ENCODE results near the gene KCNJ2. TPM values are rescaled to one million over a fixed set of nuclear protein-coding genes. Genes with fewer than 3 reads are reported as not detected.

KCNJ2 gene
- total and polyA plus RNA-seq, 4 donors, result 0.47 to 2.7 (median 1.4) TPM

GRCh38 chr17:70181376-70181775 lies 12.0 kb downstream of the KCNJ2 start:
- H3K4me3 ChIP-seq (ENCODE audit: low read depth in 1 of 3, low read length in 3 of 3), result no peak overlapping the region
- DNase-seq (ENCODE audit: low spot score), result no peak
- H3K9me3 ChIP-seq (ENCODE audit: control insufficient read depth in 4 of 4, low read length in 3 of 4), result no peaks in the 10 kb centered on the region
- H3K27ac ChIP-seq (ENCODE audit: low read depth in 1 of 2, low read length in 2 of 2), result no peak overlapping the region
- no peak overlapping the region for H3K9ac ChIP-seq (ENCODE audit: low read depth in 1 of 2, low read length in 2 of 2)
- TF ChIP-seq FOXA1 (IDR thresholded peaks at IDR 0.05) (no peak), EGR1 (IDR thresholded peaks at IDR 0.05; ENCODE audit: low read depth in 2 of 2) (no peak), NR2F2 (IDR thresholded peaks at IDR 0.05) (no peak), ATF3 (IDR thresholded peaks at IDR 0.05) (no peak), FOXA2 (IDR thresholded peaks at IDR 0.05) (no peak), TAF1 (conservative IDR thresholded peaks at IDR 0.05) (no peak), REST (IDR thresholded peaks at IDR 0.05) (no peak), GABPA (IDR thresholded peaks at IDR 0.05 in 1 of 2, conservative IDR thresholded peaks at IDR 0.05 in 1 of 2) (no peak), SP1 (IDR thresholded peaks at IDR 0.05) (no peak), HNF4A (conservative IDR thresholded peaks at IDR 0.05) (no peak), YY1 (IDR thresholded peaks at IDR 0.05) (no peak)
- TF ChIP-seq, protein P1, sequence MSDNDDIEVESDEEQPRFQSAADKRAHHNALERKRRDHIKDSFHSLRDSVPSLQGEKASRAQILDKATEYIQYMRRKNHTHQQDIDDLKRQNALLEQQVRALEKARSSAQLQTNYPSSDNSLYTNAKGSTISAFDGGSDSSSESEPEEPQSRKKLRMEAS (IDR thresholded peaks at IDR 0.05), result no peak
- TF ChIP-seq, protein P2, sequence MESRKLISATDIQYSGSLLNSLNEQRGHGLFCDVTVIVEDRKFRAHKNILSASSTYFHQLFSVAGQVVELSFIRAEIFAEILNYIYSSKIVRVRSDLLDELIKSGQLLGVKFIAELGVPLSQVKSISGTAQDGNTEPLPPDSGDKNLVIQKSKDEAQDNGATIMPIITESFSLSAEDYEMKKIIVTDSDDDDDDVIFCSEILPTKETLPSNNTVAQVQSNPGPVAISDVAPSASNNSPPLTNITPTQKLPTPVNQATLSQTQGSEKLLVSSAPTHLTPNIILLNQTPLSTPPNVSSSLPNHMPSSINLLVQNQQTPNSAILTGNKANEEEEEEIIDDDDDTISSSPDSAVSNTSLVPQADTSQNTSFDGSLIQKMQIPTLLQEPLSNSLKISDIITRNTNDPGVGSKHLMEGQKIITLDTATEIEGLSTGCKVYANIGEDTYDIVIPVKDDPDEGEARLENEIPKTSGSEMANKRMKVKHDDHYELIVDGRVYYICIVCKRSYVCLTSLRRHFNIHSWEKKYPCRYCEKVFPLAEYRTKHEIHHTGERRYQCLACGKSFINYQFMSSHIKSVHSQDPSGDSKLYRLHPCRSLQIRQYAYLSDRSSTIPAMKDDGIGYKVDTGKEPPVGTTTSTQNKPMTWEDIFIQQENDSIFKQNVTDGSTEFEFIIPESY (IDR thresholded peaks at IDR 0.05), result no peak
- H3K27me3 ChIP-seq (ENCODE audit: control insufficient read depth in 4 of 4, insufficient read depth in 4 of 4, low read length in 3 of 4), result peaks cover 0 to 7% (median 0%) of the 10 kb centered on the region in 4 donors
- no peaks in the 10 kb centered on the region for H3K36me3 ChIP-seq (ENCODE audit: control insufficient read depth in 4 of 4, insufficient read depth in 3 of 4, low read depth in 1 of 4, low read length in 3 of 4)
- WGBS, result 75% methylated on average over 5 of the region's 5 CpGs
- no peaks in the 10 kb centered on the region for H3K4me1 ChIP-seq (ENCODE audit: control insufficient read depth in 4 of 4, insufficient read depth in 4 of 4, low read length in 3 of 4)

DNA sequence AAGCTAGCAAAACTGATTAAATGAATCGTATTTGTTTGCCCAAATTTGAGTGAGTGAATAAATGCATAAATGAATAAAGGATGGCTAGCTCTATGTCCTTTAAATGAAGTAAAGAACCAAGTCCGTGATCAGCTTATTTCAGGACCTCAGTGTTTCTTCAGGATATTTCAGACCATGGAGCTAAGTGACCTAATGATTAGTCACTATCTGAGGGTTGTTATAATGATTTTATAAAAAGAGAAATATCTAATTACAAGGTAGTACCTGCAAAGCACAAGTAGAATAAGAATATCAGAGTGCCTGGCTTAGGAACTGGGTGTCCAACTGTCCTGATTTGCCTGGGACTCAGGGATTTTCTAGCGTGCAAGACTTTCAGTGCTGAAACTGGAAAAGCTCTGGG lies 12.5 kb downstream of the KCNJ2 start:
- Histone ChIP-seq H3K9ac (ENCODE audit: low read depth in 1 of 2, low read length in 2 of 2) (no peak overlapping the region), H3K36me3 (ENCODE audit: control insufficient read depth in 4 of 4, insufficient read depth in 3 of 4, low read depth in 1 of 4, low read length in 3 of 4) (no peaks in the 10 kb centered on the region), H3K9me3 (ENCODE audit: control insufficient read depth in 4 of 4, low read length in 3 of 4) (no peaks in the 10 kb centered on the region), H3K27ac (ENCODE audit: low read depth in 1 of 2, low read length in 2 of 2) (no peak overlapping the region), H3K27me3 (ENCODE audit: control insufficient read depth in 4 of 4, insufficient read depth in 4 of 4, low read length in 3 of 4) (peaks cover 0 to 7% (median 0%) of the 10 kb centered on the region in 4 donors), H3K4me3 (ENCODE audit: low read depth in 1 of 3, low read length in 3 of 3) (no peak overlapping the region), H3K4me1 (ENCODE audit: control insufficient read depth in 4 of 4, insufficient read depth in 4 of 4, low read length in 3 of 4) (no peaks in the 10 kb centered on the region)
- DNase-seq (ENCODE audit: low spot score), result no peak
- WGBS, result 74% methylated on average over 3 of the region's 3 CpGs
- TF ChIP-seq RAD21 (IDR thresholded peaks at IDR 0.05), result no peak
- TF ChIP-seq TAF1 (conservative IDR thresholded peaks at IDR 0.05), result no peak
- no peak for TF ChIP-seq CTCF (IDR thresholded peaks at IDR 0.05; ENCODE audit: low read depth, low read length, missing input control)
- no peak for TF ChIP-seq RXRA (IDR thresholded peaks at IDR 0.05)
- TF ChIP-seq, protein P2 (IDR thresholded peaks at IDR 0.05), result no peak
- TF ChIP-seq REST (IDR thresholded peaks at IDR 0.05), result no peak
- TF ChIP-seq FOXA1 (IDR thresholded peaks at IDR 0.05), result no peak
- no peak for TF ChIP-seq HNF4G (IDR thresholded peaks at IDR 0.05)
- no peak for TF ChIP-seq FOXA2 (IDR thresholded peaks at IDR 0.05)
- no peak for TF ChIP-seq SP1 (IDR thresholded peaks at IDR 0.05)
- TF ChIP-seq ATF3 (IDR thresholded peaks at IDR 0.05), result no peak
- TF ChIP-seq JUND (IDR thresholded peaks at IDR 0.05), result no peak
- TF ChIP-seq, protein P1 (IDR thresholded peaks at IDR 0.05), result no peak
